Neural progenitor cell (in vitro differentiated cells): ENCODE measurements around the gene PRKCH. TPM values are rescaled to one million over a fixed set of nuclear protein-coding genes. Genes with fewer than 3 reads are reported as not detected.

Source experiments
- DNase-seq: peaks from one replicate; pipeline ENCODE4 v3.0.0-alpha.2; 2016; ENCODE audit warnings: low spot score
- H2AFZ ChIP-seq: fragments of 200-600 bp; sonication (generic); replicated peaks from 2 replicates; pipeline ENCODE4 v1.6.1; 2016; ENCODE audit warnings: antibody characterized with exemption
- H3F3A ChIP-seq: fragments of 200-600 bp; sonication (generic); 2 replicates; pipeline ENCODE4 v1.6.1; 2016; ENCODE audit warnings: antibody characterized with exemption, low read depth
- H3K27ac ChIP-seq: fragments of 200-600 bp; sonication (generic); 2 replicates; pipeline ENCODE4 v1.5.1; 2016; ENCODE audit warnings: mild to moderate bottlenecking
- H3K27me3 ChIP-seq: fragments of 200-600 bp; sonication (generic); 2 replicates; pipeline ENCODE4 v1.6.1; 2016; ENCODE audit warnings: mild to moderate bottlenecking, moderate library complexity
- H3K36me3 ChIP-seq: fragments of 200-600 bp; sonication (generic); 2 replicates; pipeline ENCODE4 v1.5.1; 2016
- H3K4me1 ChIP-seq: fragments of 200-600 bp; sonication (generic); 2 replicates; pipeline ENCODE4 v1.6.1; 2016; ENCODE audit warnings: mixed run types
- H3K4me2 ChIP-seq: fragments of 200-600 bp; sonication (generic); 2 replicates; pipeline ENCODE4 v1.6.1; 2016
- H3K4me3 ChIP-seq: fragments of 200-600 bp; sonication (generic); 2 replicates; pipeline ENCODE4 v1.5.1; 2016
- H3K79me2 ChIP-seq: fragments of 200-600 bp; sonication (generic); 2 replicates; pipeline ENCODE4 v1.6.1; 2016; ENCODE audit warnings: low read depth
- H3K9ac ChIP-seq: fragments of 200-600 bp; sonication (generic); 2 replicates; pipeline ENCODE4 v1.6.1; 2016
- H3K9me3 ChIP-seq: fragments of 200-600 bp; sonication (generic); 2 replicates; pipeline ENCODE4 v1.5.1; 2016; ENCODE audit warnings: low read depth
- H4K20me1 ChIP-seq: fragments of 200-600 bp; sonication (generic); 2 replicates; pipeline ENCODE4 v1.6.1; 2016; ENCODE audit warnings: low read depth
- H3K27ac Mint-ChIP-seq: 3 replicates; pipeline ENCODE4 v1.8.0; 2021; ENCODE audit warnings: mixed read lengths
- H3K27me3 Mint-ChIP-seq: 2 replicates; pipeline ENCODE4 v1.8.0; 2022; ENCODE audit warnings: low read depth, mild to moderate bottlenecking, inconsistent platforms, moderate library complexity, mixed read lengths; ENCODE audit not compliant: insufficient read depth
- H3K36me3 Mint-ChIP-seq: 3 replicates; pipeline ENCODE4 v1.8.0; 2021; ENCODE audit warnings: mixed read lengths
- H3K4me1 Mint-ChIP-seq: 3 replicates; pipeline ENCODE4 v1.8.0; 2021; ENCODE audit warnings: mixed read lengths
- H3K4me3 Mint-ChIP-seq: 3 replicates; pipeline ENCODE4 v1.8.0; 2021; ENCODE audit warnings: mild to moderate bottlenecking, moderate library complexity, mixed read lengths
- H3K9me3 Mint-ChIP-seq: 3 replicates; pipeline ENCODE4 v1.8.0; 2020; ENCODE audit warnings: mixed read lengths
- CTCF ChIP-seq: fragments of 200-600 bp; sonication (generic); IDR thresholded peaks from 2 replicates; pipeline ENCODE4 v1.5.1; 2017; ENCODE audit warnings: antibody characterized with exemption, mild to moderate bottlenecking
- EZH2 ChIP-seq: fragments of 200-600 bp; sonication (generic); IDR thresholded peaks from 2 replicates; pipeline ENCODE4 v1.6.1; 2017; ENCODE audit warnings: antibody characterized with exemption, mild to moderate bottlenecking, moderate library complexity
- EZH2phosphoT487 ChIP-seq: fragments of 200-600 bp; sonication (generic); IDR thresholded peaks from 2 replicates; pipeline ENCODE4 v1.6.1; 2017; ENCODE audit warnings: antibody characterized with exemption
- total RNA-seq: library from RNA; depleted of rRNA; stranded (reverse); fragments of >200 nt; gene quantifications from 2 replicates; pipeline ENCODE4 v1.2.3, GENCODE V29; 2015; ENCODE audit warnings: low replicate concordance

Gene PRKCH
- total RNA-seq, 1 donor from 2014 or later: 1.3 TPM

GRCh38 chr14:61395115-61395725, 73.8 kb downstream of the PRKCH start:
- H3K4me3 ChIP-seq: no peak overlapping the region
- H3K27me3 ChIP-seq: no peaks in the 10 kb centered on the region
- no peak for DNase-seq
- H3F3A ChIP-seq: no peaks in the 10 kb centered on the region
- H3K4me1 ChIP-seq: peaks cover 6% of the 10 kb centered on the region
- Mint-ChIP-seq H3K36me3 (no peaks in the 10 kb centered on the region), H3K4me3 (no peak overlapping the region), H3K4me1 (peaks cover 6% of the 10 kb centered on the region), H3K9me3 (no peaks in the 10 kb centered on the region), H3K27me3 (no peaks in the 10 kb centered on the region), H3K27ac (no peak overlapping the region)
- no peak overlapping the region for H2AFZ ChIP-seq
- no peak for TF ChIP-seq CTCF
- TF ChIP-seq EZH2: no peak
- no peak for TF ChIP-seq EZH2phosphoT487
- H4K20me1 ChIP-seq: no peaks in the 10 kb centered on the region
- H3K4me2 ChIP-seq: no peak overlapping the region
- H3K9me3 ChIP-seq: no peaks in the 10 kb centered on the region
- no peak overlapping the region for H3K27ac ChIP-seq
- H3K9ac ChIP-seq: no peak overlapping the region
- no peaks in the 10 kb centered on the region for H3K79me2 ChIP-seq
- H3K36me3 ChIP-seq: no peaks in the 10 kb centered on the region

DNA sequence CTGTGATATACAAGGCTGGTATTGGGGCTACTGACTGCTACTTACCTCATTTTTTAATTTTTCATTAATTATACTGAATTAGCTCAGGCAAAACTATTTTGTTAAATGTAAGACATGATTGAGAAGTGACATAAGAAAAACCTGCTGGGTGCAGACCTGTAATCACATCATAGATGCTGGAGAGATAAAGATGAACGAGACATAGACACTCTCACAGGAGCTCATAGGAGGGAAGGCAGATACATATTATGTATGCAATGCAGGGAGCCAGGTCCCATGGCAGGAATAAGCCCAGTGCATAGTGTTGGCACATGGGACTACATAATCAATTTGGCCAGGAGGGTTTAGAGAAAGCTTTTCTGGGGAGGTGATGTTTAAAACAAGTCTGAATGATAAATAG, 74.9 kb downstream of the PRKCH start:
- H3K27me3 ChIP-seq: no peaks in the 10 kb centered on the region
- Mint-ChIP-seq H3K36me3 (no peaks in the 10 kb centered on the region), H3K4me1 (peaks cover 6% of the 10 kb centered on the region), H3K27me3 (no peaks in the 10 kb centered on the region), H3K27ac (no peak overlapping the region), H3K4me3 (no peak overlapping the region), H3K9me3 (no peaks in the 10 kb centered on the region)
- no peak for DNase-seq
- H2AFZ ChIP-seq: no peak overlapping the region
- no peaks in the 10 kb centered on the region for H4K20me1 ChIP-seq
- no peak overlapping the region for H3K27ac ChIP-seq
- H3F3A ChIP-seq: no peaks in the 10 kb centered on the region
- no peaks in the 10 kb centered on the region for H3K36me3 ChIP-seq
- H3K4me3 ChIP-seq: no peak overlapping the region
- H3K4me1 ChIP-seq: peaks cover 6% of the 10 kb centered on the region
- H3K79me2 ChIP-seq: no peaks in the 10 kb centered on the region
- no peaks in the 10 kb centered on the region for H3K9me3 ChIP-seq
- TF ChIP-seq CTCF: no peak
- TF ChIP-seq EZH2: no peak
- no peak for TF ChIP-seq EZH2phosphoT487
- no peak overlapping the region for H3K9ac ChIP-seq
- no peak overlapping the region for H3K4me2 ChIP-seq

DNA sequence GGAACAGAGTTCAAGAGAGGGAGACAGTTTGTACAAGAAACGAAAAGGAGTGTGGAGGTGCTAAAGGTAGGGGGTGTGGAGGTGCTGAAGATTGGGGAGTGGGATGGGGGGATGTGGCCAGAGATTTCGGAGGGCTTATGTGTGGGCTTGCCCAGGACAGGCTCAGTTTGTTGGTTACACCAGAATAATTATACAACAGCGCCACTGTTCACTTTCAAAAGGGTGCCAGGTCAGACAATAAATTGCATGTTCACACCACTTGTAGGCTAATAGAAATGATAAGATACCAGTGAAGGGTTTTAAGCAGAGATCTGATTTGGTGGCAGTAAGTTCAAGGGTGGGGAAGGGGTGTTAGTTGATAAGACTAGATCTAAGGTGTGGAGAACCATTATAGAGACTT, 75.3 kb downstream of the PRKCH start:
- no peaks in the 10 kb centered on the region for H3K27me3 Mint-ChIP-seq
- H3F3A ChIP-seq: no peaks in the 10 kb centered on the region
- TF ChIP-seq CTCF (no peak), EZH2 (no peak), EZH2phosphoT487 (no peak)
- H3K4me3 Mint-ChIP-seq: no peak overlapping the region
- H3K36me3 Mint-ChIP-seq: no peaks in the 10 kb centered on the region
- no peak overlapping the region for H3K27ac Mint-ChIP-seq
- no peak overlapping the region for H3K27ac ChIP-seq
- H3K36me3 ChIP-seq: no peaks in the 10 kb centered on the region
- H3K9me3 ChIP-seq: no peaks in the 10 kb centered on the region
- H3K27me3 ChIP-seq: no peaks in the 10 kb centered on the region
- peaks cover 6% of the 10 kb centered on the region for H3K4me1 Mint-ChIP-seq
- H2AFZ ChIP-seq: no peak overlapping the region
- no peak overlapping the region for H3K9ac ChIP-seq
- peaks cover 6% of the 10 kb centered on the region for H3K4me1 ChIP-seq
- no peaks in the 10 kb centered on the region for H4K20me1 ChIP-seq
- no peak overlapping the region for H3K4me2 ChIP-seq
- H3K4me3 ChIP-seq: no peak overlapping the region
- no peaks in the 10 kb centered on the region for H3K9me3 Mint-ChIP-seq
- H3K79me2 ChIP-seq: no peaks in the 10 kb centered on the region
- no peak for DNase-seq
